PC-3 (cell line): Measurements from ENCODE around the gene PSMB7. TPM values are rescaled to one million over a fixed set of nuclear protein-coding genes. Genes with fewer than 3 reads are reported as not detected.

Experiments
- ATAC-seq: fragments of 200-7000 bp; cut with Tn5 transposase; 2 replicates; pipeline ENCODE4 v1.9.1; 2020; ENCODE audit warnings: mild to moderate bottlenecking, moderate library complexity
- BruUV-seq: library from RNA; stranded (reverse); fragments of 400-500 nt; replicated peaks from 2 replicates; lab custom pipeline; 2021; lab: Mats Ljungman, UMichigan
- CTCF ChIA-PET: fragments of 300-600 bp; sonication (Branson Sonifier 250); formaldehyde crosslinking; loops from one replicate; lab custom pipeline; 2022; ENCODE audit warnings: antibody characterized with exemption; lab: Charles Lee
- POLR2A ChIA-PET: fragments of 300-600 bp; sonication (Branson Sonifier 250); formaldehyde crosslinking; loops from one replicate; lab custom pipeline; 2022; ENCODE audit warnings: antibody characterized with exemption; ENCODE audit not compliant: unreplicated experiment; lab: Charles Lee
- DNase-seq: peaks from one replicate; pipeline ENCODE4 v3.0.0-alpha.2; 2015
- H2AFZ ChIP-seq: fragments of 300-600 bp; sonication (generic); 2 replicates; pipeline ENCODE4 v1.6.0; 2016; ENCODE audit warnings: antibody characterized with exemption, low read length
- H3F3A ChIP-seq: fragments of 300-600 bp; sonication (generic); one replicate; pipeline ENCODE4 v1.6.0; 2017; ENCODE audit warnings: antibody characterized with exemption, low read length, control low read depth, mild to moderate bottlenecking; ENCODE audit not compliant: unreplicated experiment
- H3K27ac ChIP-seq: fragments of 300-600 bp; sonication (generic); 2 replicates; pipeline ENCODE4 v1.5.1; 2016; ENCODE audit warnings: mild to moderate bottlenecking, low read length
- H3K27me3 ChIP-seq: fragments of 300-600 bp; sonication (generic); 2 replicates; pipeline ENCODE4 v1.6.1; 2016; ENCODE audit warnings: low read length, mixed read lengths
- H3K36me3 ChIP-seq: fragments of 300-600 bp; sonication (generic); 2 replicates; pipeline ENCODE4 v1.6.1; 2016; ENCODE audit warnings: low read depth, mixed run types, low read length, mixed read lengths
- H3K4me1 ChIP-seq: fragments of 300-600 bp; sonication (generic); 2 replicates; pipeline ENCODE4 v1.5.1; 2016; ENCODE audit warnings: low read length; ENCODE audit not compliant: insufficient read depth
- H3K4me2 ChIP-seq: fragments of 300-600 bp; sonication (generic); 2 replicates; pipeline ENCODE4 v1.6.0; 2016; ENCODE audit warnings: low read length
- H3K4me3 ChIP-seq: fragments of 300-600 bp; sonication (generic); 2 replicates; pipeline ENCODE4 v1.5.1; 2016; ENCODE audit warnings: mild to moderate bottlenecking, low read length, mixed read lengths
- H3K79me2 ChIP-seq: fragments of 300-600 bp; sonication (generic); 2 replicates; pipeline ENCODE4 v1.6.1; 2017; ENCODE audit warnings: low read length, mixed read lengths
- H3K9ac ChIP-seq: fragments of 300-600 bp; sonication (generic); 2 replicates; pipeline ENCODE4 v1.6.0; 2016; ENCODE audit warnings: mild to moderate bottlenecking, low read length
- H3K9me2 ChIP-seq: fragments of 300-600 bp; sonication (generic); replicated peaks from 2 replicates; pipeline ENCODE4 v1.6.1; 2016; ENCODE audit warnings: mixed run types, low read length, mixed read lengths
- H3K9me3 ChIP-seq: fragments of 300-600 bp; sonication (generic); 2 replicates; pipeline ENCODE4 v1.6.1; 2016; ENCODE audit warnings: low read length, mixed read lengths
- H4K20me1 ChIP-seq: fragments of 300-600 bp; sonication (generic); 2 replicates; pipeline ENCODE4 v1.6.1; 2016; ENCODE audit warnings: low read length, mixed read lengths
- EZH2 ChIP-seq: fragments of 300-600 bp; sonication (generic); IDR thresholded peaks from one replicate; pipeline ENCODE4 v1.6.1; 2017; ENCODE audit warnings: antibody characterized with exemption, mild to moderate bottlenecking, low read length; ENCODE audit not compliant: unreplicated experiment
- EZH2phosphoT487 ChIP-seq: fragments of 300-600 bp; sonication (generic); IDR thresholded peaks from 2 replicates; pipeline ENCODE4 v1.6.1; 2018; ENCODE audit warnings: mild to moderate bottlenecking, antibody characterized with exemption, low read length, borderline replicate concordance
- intact Hi-C: fragments of 100-400 bp; cut with micrococcal nuclease; formaldehyde crosslinking; loops from 2 replicates; pipeline ENCODE4 v1.9.0; 2023
- total RNA-seq: library from RNA; depleted of rRNA; stranded (reverse); fragments of >200 nt; gene quantifications from 2 replicates; pipeline ENCODE4 v1.2.3, GENCODE V29; 2014
- TF ChIP-seq, protein P1 (sequence below): fragments of 300-600 bp; sonication (generic); conservative IDR thresholded peaks from 2 replicates; pipeline ENCODE4 v1.5.1; 2017; ENCODE audit warnings: antibody characterized with exemption, low read depth, mild to moderate bottlenecking, low read length

The PSMB7 gene
- total RNA-seq, 1 experiment from 2014 or later, result 372 TPM

- CTCF ChIA-PET, result interaction anchor here (1.2 kb wide), 1 partner anchor 127 kb away, joined by 6 read pairs; no protein-coding TSS in a partner anchor
These were observed 4.8 kb downstream of the PSMB7 start for GRCh38 chr9:124410321-124410913.

DNA sequence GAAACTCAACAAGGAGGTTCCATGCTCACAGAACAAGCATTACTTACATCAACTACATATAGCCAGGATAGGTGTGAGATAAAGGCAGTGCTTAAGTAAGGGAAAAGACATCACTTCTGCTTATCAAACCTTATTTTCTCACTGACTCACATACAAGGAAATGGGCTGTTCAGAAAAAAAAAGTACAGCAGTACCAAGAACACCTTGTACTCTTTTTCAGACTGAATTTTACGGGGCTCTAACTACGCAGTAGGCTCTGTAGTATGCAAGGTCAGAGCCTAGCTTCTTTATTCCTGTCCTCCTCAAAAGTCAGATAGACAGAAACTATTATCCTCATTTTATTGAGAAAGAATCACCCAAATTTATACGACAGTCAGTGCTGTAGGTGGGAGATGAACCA lies 5.8 kb downstream of the PSMB7 start:
- ATAC-seq (no peak), DNase-seq (no peak)
- H3F3A ChIP-seq, result peaks cover 15% of the 10 kb centered on the region
- H2AFZ ChIP-seq, result no peak overlapping the region
- peaks cover 33% of the 10 kb centered on the region for H4K20me1 ChIP-seq
- peaks cover 90% of the 10 kb centered on the region for H3K79me2 ChIP-seq
- H3K36me3 ChIP-seq, result peaks cover 84% of the 10 kb centered on the region
- H3K9me2 ChIP-seq, result no peaks in the 10 kb centered on the region
- intact Hi-C loops, result no loop called here
- H3K4me3 ChIP-seq, result no peak overlapping the region
- H3K9ac ChIP-seq, result no peak overlapping the region
- peaks cover 39% of the 10 kb centered on the region for H3K4me1 ChIP-seq
- BruUV-seq, result no TSS peak
- no peaks in the 10 kb centered on the region for H3K9me3 ChIP-seq
- H3K27me3 ChIP-seq, result no peaks in the 10 kb centered on the region
- ChIA-PET POLR2A (no interaction called here), CTCF (no interaction called here)
- TF ChIP-seq, protein P1, sequence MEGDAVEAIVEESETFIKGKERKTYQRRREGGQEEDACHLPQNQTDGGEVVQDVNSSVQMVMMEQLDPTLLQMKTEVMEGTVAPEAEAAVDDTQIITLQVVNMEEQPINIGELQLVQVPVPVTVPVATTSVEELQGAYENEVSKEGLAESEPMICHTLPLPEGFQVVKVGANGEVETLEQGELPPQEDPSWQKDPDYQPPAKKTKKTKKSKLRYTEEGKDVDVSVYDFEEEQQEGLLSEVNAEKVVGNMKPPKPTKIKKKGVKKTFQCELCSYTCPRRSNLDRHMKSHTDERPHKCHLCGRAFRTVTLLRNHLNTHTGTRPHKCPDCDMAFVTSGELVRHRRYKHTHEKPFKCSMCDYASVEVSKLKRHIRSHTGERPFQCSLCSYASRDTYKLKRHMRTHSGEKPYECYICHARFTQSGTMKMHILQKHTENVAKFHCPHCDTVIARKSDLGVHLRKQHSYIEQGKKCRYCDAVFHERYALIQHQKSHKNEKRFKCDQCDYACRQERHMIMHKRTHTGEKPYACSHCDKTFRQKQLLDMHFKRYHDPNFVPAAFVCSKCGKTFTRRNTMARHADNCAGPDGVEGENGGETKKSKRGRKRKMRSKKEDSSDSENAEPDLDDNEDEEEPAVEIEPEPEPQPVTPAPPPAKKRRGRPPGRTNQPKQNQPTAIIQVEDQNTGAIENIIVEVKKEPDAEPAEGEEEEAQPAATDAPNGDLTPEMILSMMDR, result no peak
- no peak for TF ChIP-seq EZH2
- TF ChIP-seq EZH2phosphoT487, result no peak
- no peak overlapping the region for H3K27ac ChIP-seq
- H3K4me2 ChIP-seq, result no peak overlapping the region

More at GRCh38 chr9:124410321-124410913, 4.8 kb downstream of the PSMB7 start:
- ATAC-seq, result no peak
- Histone ChIP-seq H2AFZ (no peak overlapping the region), H3K9ac (no peak overlapping the region), H3K27ac (peak overlapping the region; percentile 97; the same call in 1 of the 2 replicates), H3K4me3 (no peak overlapping the region), H3F3A (peaks cover 15% of the 10 kb centered on the region), H3K4me2 (no peak overlapping the region), H3K9me2 (no peaks in the 10 kb centered on the region), H3K79me2 (peaks cover 92% of the 10 kb centered on the region), H4K20me1 (peaks cover 29% of the 10 kb centered on the region), H3K4me1 (peaks cover 39% of the 10 kb centered on the region), H3K9me3 (no peaks in the 10 kb centered on the region), H3K36me3 (peaks cover 79% of the 10 kb centered on the region), H3K27me3 (no peaks in the 10 kb centered on the region)
- intact Hi-C loops, result no loop called here
- DNase-seq, result no peak
- no TSS peak for BruUV-seq
- POLR2A ChIA-PET, result no interaction called here
- TF ChIP-seq, protein P1, result peak; percentile 56
- TF ChIP-seq EZH2phosphoT487 (no peak), EZH2 (no peak)

- ChIA-PET POLR2A (no interaction called here), CTCF (no interaction called here)
- no peaks in the 10 kb centered on the region for H3K27me3 ChIP-seq
- DNase-seq (no peak), ATAC-seq (no peak)
- peaks cover 96% of the 10 kb centered on the region for H3K79me2 ChIP-seq
- H3K9me2 ChIP-seq, result no peaks in the 10 kb centered on the region
- H3K27ac ChIP-seq, result no peak overlapping the region
- BruUV-seq, result no TSS peak
- no peaks in the 10 kb centered on the region for H3F3A ChIP-seq
- H3K36me3 ChIP-seq, result peaks cover 72% of the 10 kb centered on the region
- H3K9ac ChIP-seq, result no peak overlapping the region
- H3K9me3 ChIP-seq, result no peaks in the 10 kb centered on the region
- H3K4me1 ChIP-seq, result no peaks in the 10 kb centered on the region
- no peak overlapping the region for H3K4me2 ChIP-seq
- peaks cover 26% of the 10 kb centered on the region for H4K20me1 ChIP-seq
- H3K4me3 ChIP-seq, result no peak overlapping the region
- TF ChIP-seq EZH2phosphoT487 (no peak), EZH2 (no peak)
- TF ChIP-seq, protein P1, result no peak
- no peak overlapping the region for H2AFZ ChIP-seq
- intact Hi-C loops, result no loop called here
These were observed 12.0 kb downstream of the PSMB7 start for GRCh38 chr9:124403246-124403645.
